ENCODE results near the gene KNOP1. TPM values are rescaled to one million over a fixed set of nuclear protein-coding genes. Genes with fewer than 3 reads are reported as not detected.
A peak's percentile ranks its signal among the peaks of the same experiment; 100 is the strongest.

KNOP1 gene
- total RNA-seq, 2 experiments from 2014 or later: 24.3 to 26.4 TPM

DNA sequence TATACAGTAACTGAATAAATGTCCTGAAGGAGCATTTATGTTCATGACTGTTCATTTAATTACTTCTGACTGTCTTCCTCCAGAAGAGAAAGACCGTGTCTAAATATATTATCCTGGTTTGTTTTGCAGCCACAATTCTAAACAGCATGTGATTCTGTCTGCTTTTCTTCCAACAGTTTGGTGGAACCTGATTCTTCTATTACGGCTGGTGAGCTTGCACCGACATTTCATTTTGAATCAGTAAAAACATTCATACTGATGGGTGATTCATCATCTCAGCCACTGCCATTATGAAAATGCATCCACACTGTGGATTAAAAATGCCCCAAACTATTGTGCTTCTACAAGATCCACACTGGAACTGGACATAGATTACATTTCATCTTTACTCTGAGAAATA lies 16.9 kb downstream of the KNOP1 start:
- Mint-ChIP-seq H3K4me3 (no peak overlapping the region), H3K4me1 (ENCODE audit: low read depth) (peaks cover 39% of the 10 kb centered on the region), H3K36me3 (peaks cover 66% of the 10 kb centered on the region), H3K9me3 (no peaks in the 10 kb centered on the region), H3K27ac (no peak overlapping the region), H3K27me3 (no peaks in the 10 kb centered on the region)
- CTCF ChIA-PET: no interaction called here
- POLR2A ChIA-PET: no interaction called here
- no peak for DNase-seq
- intact Hi-C loops (cut with micrococcal nuclease): no loop called here

- ChIA-PET POLR2A (no interaction called here), CTCF (interaction anchor here (0.6 kb wide), 1 partner anchor 116 kb away, joined by 3 read pairs; no protein-coding TSS in a partner anchor)
- Mint-ChIP-seq H3K27me3 (no peaks in the 10 kb centered on the region), H3K9me3 (no peaks in the 10 kb centered on the region), H3K4me3 (no peak overlapping the region), H3K36me3 (peaks cover 60% of the 10 kb centered on the region), H3K27ac (no peak overlapping the region), H3K4me1 (ENCODE audit: low read depth) (peaks cover 42% of the 10 kb centered on the region)
- intact Hi-C loops (cut with micrococcal nuclease): no loop called here
- no peak for DNase-seq
Observed at GRCh38 chr16:19700319-19700781, 17.7 kb downstream of the KNOP1 start.

DNA sequence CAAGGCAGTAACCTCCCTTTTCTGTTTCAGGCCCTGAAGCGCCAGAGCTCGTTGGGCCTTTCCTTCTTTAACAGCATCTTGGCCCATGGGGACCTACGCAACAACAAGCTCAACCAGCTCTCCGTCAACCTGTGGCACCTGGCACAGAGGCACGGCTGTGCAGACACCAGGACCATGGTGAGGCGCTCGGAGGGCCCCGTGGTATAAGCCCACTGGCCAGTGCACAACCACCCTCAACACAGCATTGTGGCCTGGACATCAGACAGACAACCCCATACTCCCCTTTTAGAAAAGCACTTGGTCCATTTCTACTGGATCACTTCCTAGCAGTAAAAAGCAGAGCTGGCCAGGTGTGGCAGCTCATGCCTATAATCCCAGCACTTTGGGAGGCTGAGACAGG lies 18.6 kb downstream of the KNOP1 start:
- H3K4me3 Mint-ChIP-seq: no peak overlapping the region
- H3K4me1 Mint-ChIP-seq (ENCODE audit: low read depth): peaks cover 46% of the 10 kb centered on the region
- H3K9me3 Mint-ChIP-seq: no peaks in the 10 kb centered on the region
- DNase-seq: no peak
- no peaks in the 10 kb centered on the region for H3K27me3 Mint-ChIP-seq
- ChIA-PET CTCF (interaction anchor here (1.2 to 1.3 kb wide), 2 partner anchors 142 to 208 kb away, joined by 3 to 4 read pairs; no protein-coding TSS in a partner anchor), POLR2A (interaction anchor here (1.0 kb wide), 1 partner anchor 8 kb away, joined by 3 read pairs; no protein-coding TSS in a partner anchor)
- H3K36me3 Mint-ChIP-seq: peaks cover 57% of the 10 kb centered on the region
- intact Hi-C loops (cut with micrococcal nuclease): no loop called here
- no peak overlapping the region for H3K27ac Mint-ChIP-seq

GRCh38 chr16:19698480-19699465 lies 19.3 kb downstream of the KNOP1 start:
- CTCF ChIA-PET: interaction anchor here (0.9 to 1.7 kb wide), 5 partner anchors 12 to 209 kb away, joined by 3 to 5 read pairs (median 3); no protein-coding TSS in a partner anchor
- H3K9me3 Mint-ChIP-seq: no peaks in the 10 kb centered on the region
- POLR2A ChIA-PET: interaction anchor here (1.0 kb wide), 1 partner anchor 8 kb away, joined by 3 read pairs; no protein-coding TSS in a partner anchor
- intact Hi-C loops (cut with micrococcal nuclease): no loop called here
- peak; percentile 23 for DNase-seq
- H3K4me3 Mint-ChIP-seq: no peak overlapping the region
- H3K27me3 Mint-ChIP-seq: no peaks in the 10 kb centered on the region
- peaks cover 55% of the 10 kb centered on the region for H3K36me3 Mint-ChIP-seq
- H3K27ac Mint-ChIP-seq: peak overlapping the region; percentile 52
- peaks cover 51% of the 10 kb centered on the region for H3K4me1 Mint-ChIP-seq (ENCODE audit: low read depth)

DNA sequence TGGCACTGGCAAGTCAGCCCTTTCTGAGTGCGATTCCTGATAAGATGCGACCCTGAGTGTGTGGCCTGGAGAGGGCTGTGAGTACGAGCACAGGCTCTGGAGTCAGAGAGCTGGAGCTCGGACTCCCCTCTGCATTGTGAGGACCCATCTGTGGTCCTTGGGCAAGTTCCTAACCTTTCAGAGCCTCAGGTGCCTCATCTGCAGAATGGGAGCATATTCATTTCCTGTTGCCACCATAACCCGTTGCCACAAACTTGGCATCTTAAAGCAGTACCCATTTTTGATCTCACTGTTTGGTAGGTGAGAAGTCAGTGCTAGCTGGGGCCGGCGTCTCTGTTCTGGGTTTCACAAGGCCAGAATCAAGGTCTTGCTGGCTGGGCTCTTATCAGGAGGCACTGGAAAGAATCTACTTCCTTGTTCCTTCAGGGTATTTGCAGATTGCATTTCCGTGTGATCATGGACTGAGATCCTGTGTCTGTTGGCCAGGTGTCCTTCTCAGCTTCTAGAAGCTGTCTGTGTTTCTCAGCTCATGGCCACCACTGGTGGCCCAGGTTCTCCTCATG lies 20.2 kb downstream of the KNOP1 start:
- H3K27ac Mint-ChIP-seq: peak overlapping the region; percentile 52
- H3K4me3 Mint-ChIP-seq: no peak overlapping the region
- peaks cover 48% of the 10 kb centered on the region for H3K36me3 Mint-ChIP-seq
- no peaks in the 10 kb centered on the region for H3K9me3 Mint-ChIP-seq
- no peak for DNase-seq
- peaks cover 51% of the 10 kb centered on the region for H3K4me1 Mint-ChIP-seq (ENCODE audit: low read depth)
- no peaks in the 10 kb centered on the region for H3K27me3 Mint-ChIP-seq
- intact Hi-C loops (cut with micrococcal nuclease): no loop called here
- ChIA-PET POLR2A (no interaction called here), CTCF (interaction anchor here (1.3 to 1.7 kb wide), 3 partner anchors 9 to 114 kb away, joined by 3 to 5 read pairs (median 3); no protein-coding TSS in a partner anchor)

GRCh38 chr16:19696961-19697360 lies 21.1 kb downstream of the KNOP1 start:
- Mint-ChIP-seq H3K27me3 (no peaks in the 10 kb centered on the region), H3K4me1 (ENCODE audit: low read depth) (peaks cover 51% of the 10 kb centered on the region), H3K36me3 (peaks cover 47% of the 10 kb centered on the region), H3K4me3 (no peak overlapping the region), H3K27ac (peak overlapping the region; percentile 56), H3K9me3 (no peaks in the 10 kb centered on the region)
- intact Hi-C loops (cut with micrococcal nuclease): no loop called here
- ChIA-PET POLR2A (interaction anchor here (1.0 kb wide), 1 partner anchor 8 kb away, joined by 3 read pairs; no protein-coding TSS in a partner anchor), CTCF (interaction anchor here (1.3 to 1.5 kb wide), 3 partner anchors 9 to 113 kb away, joined by 3 read pairs; no protein-coding TSS in a partner anchor)
- DNase-seq: no peak

GRCh38 chr16:19696328-19696727 lies 21.7 kb downstream of the KNOP1 start:
- H3K9me3 Mint-ChIP-seq: no peaks in the 10 kb centered on the region
- ChIA-PET CTCF (interaction anchor here (1.3 kb wide), 1 partner anchor 23 kb away, joined by 3 read pairs; no protein-coding TSS in a partner anchor), POLR2A (interaction anchor here (0.6 to 1.2 kb wide), 4 partner anchors 9 to 154 kb away, joined by 3 read pairs; no protein-coding TSS in a partner anchor)
- no peaks in the 10 kb centered on the region for H3K27me3 Mint-ChIP-seq
- H3K4me3 Mint-ChIP-seq: no peak overlapping the region
- peak overlapping the region; percentile 56 for H3K27ac Mint-ChIP-seq
- peaks cover 53% of the 10 kb centered on the region for H3K4me1 Mint-ChIP-seq (ENCODE audit: low read depth)
- intact Hi-C loops (cut with micrococcal nuclease): no loop called here
- peaks cover 50% of the 10 kb centered on the region for H3K36me3 Mint-ChIP-seq
- DNase-seq: peak; percentile 79

- Mint-ChIP-seq H3K36me3 (peaks cover 38% of the 10 kb centered on the region), H3K4me3 (no peak overlapping the region), H3K4me1 (ENCODE audit: low read depth) (peaks cover 52% of the 10 kb centered on the region), H3K27ac (no peak overlapping the region), H3K27me3 (no peaks in the 10 kb centered on the region), H3K9me3 (no peaks in the 10 kb centered on the region)
- intact Hi-C loops (cut with micrococcal nuclease): no loop called here
- ChIA-PET POLR2A (no interaction called here), CTCF (interaction anchor here (1.1 to 2.7 kb wide), 2 partner anchors 94 to 132 kb away, joined by 3 to 7 read pairs; no protein-coding TSS in a partner anchor)
- no peak for DNase-seq
Observed at GRCh38 chr16:19694989-19695388, 23.0 kb downstream of the KNOP1 start.

DNA sequence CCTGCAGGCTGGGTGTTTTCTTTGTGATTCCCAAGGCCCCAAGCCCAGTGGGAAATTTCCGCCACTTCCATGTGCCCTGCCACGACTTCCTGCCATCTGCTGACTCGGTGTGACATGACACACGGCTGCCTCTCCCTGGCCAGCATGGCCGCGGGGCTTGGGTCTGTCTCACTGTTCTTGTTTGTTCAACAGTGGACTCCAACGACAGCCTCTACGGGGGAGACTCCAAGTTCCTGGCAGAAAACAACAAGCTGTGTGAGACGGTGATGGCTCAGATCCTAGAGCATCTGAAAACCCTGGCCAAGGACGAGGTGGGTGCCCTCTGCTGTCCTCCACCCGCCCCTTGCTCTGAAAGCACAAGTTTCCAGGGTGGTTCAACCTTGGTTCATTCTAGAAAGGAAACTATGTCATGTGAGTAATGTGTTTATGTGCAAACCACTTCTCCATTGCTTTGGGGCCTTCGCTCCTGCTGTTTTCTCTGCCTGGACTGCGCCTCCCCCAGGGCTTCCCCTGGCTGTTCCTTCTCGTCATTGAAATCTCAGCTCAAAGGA lies 26.8 kb downstream of the KNOP1 start:
- peaks cover 18% of the 10 kb centered on the region for H3K36me3 Mint-ChIP-seq
- H3K4me3 Mint-ChIP-seq: no peak overlapping the region
- H3K9me3 Mint-ChIP-seq: no peaks in the 10 kb centered on the region
- H3K4me1 Mint-ChIP-seq (ENCODE audit: low read depth): peaks cover 37% of the 10 kb centered on the region
- ChIA-PET POLR2A (no interaction called here), CTCF (no interaction called here)
- H3K27me3 Mint-ChIP-seq: no peaks in the 10 kb centered on the region
- no peak overlapping the region for H3K27ac Mint-ChIP-seq
- intact Hi-C loops (cut with micrococcal nuclease): no loop called here
- DNase-seq: no peak

DNA sequence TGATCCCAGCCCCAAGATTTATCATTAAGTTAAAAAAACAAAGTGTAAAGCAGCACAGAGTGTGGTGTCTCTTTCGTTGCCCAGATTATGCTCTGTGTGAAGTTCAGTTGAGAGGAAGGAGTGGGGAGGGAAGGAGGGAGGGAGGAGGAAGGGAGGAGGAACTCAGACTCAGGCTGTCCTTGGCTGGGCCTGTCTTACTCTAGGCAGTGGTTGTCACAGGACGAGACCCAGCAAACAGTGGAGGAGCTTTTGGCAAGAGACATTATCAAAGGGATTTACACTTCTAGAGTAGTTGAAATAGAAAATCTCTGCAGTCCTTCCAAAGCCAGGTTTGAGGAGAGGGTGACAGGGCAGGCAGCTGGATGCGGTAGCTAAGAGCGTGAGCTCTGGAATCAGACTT lies 27.8 kb downstream of the KNOP1 start:
- DNase-seq: no peak
- Mint-ChIP-seq H3K36me3 (peaks cover 26% of the 10 kb centered on the region), H3K4me3 (no peak overlapping the region), H3K4me1 (ENCODE audit: low read depth) (peaks cover 31% of the 10 kb centered on the region), H3K27ac (no peak overlapping the region), H3K27me3 (no peaks in the 10 kb centered on the region), H3K9me3 (peaks cover 3% of the 10 kb centered on the region)
- ChIA-PET CTCF (no interaction called here), POLR2A (no interaction called here)
- intact Hi-C loops (cut with micrococcal nuclease): no loop called here

DNA sequence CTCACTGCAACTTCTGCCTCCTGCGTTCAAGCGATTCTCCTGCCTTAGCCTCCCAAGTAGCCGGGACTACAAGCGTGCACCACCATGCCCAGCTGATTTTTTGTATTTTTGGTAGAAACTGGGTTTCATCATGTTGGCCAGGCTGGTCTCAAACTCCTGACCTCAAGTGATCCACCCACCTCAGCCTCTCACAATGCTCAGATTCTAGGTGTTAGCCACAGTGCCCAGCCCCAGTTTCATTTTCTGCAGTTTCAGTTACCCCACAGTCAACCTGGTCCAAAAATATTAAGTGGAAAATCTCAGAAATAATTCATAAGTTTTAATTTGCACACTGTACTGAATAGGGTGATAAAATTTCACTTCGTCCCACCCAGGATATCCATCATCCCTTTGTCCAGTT lies 28.7 kb downstream of the KNOP1 start:
- H3K4me3 Mint-ChIP-seq: no peak overlapping the region
- DNase-seq: no peak
- peaks cover 30% of the 10 kb centered on the region for H3K36me3 Mint-ChIP-seq
- CTCF ChIA-PET: no interaction called here
- H3K4me1 Mint-ChIP-seq (ENCODE audit: low read depth): peaks cover 27% of the 10 kb centered on the region
- no peak overlapping the region for H3K27ac Mint-ChIP-seq
- intact Hi-C loops (cut with micrococcal nuclease): no loop called here
- POLR2A ChIA-PET: no interaction called here
- H3K9me3 Mint-ChIP-seq: peaks cover 9% of the 10 kb centered on the region
- H3K27me3 Mint-ChIP-seq: no peaks in the 10 kb centered on the region

Data from activated CD4-positive, alpha-beta memory T cell treated with anti-CD3 and anti-CD28 coated beads for 36 hours (primary cell).